ENCODE data around the gene GTF2H2. TPM values are rescaled to one million over a fixed set of nuclear protein-coding genes. Genes with fewer than 3 reads are reported as not detected.
"Not testable (repeated sequence)": the region's sequence is repeated elsewhere in the genome, so short reads cannot be mapped to it uniquely, and the experiment has no call there.

Gene GTF2H2
- total RNA-seq, 1 donor from 2014 or later: 8.2 TPM

- no peak for DNase-seq (ENCODE audit: extremely low read depth, low read depth, low spot score)
Measured at GRCh38 chr5:71014176-71014575, 53.3 kb downstream of the GTF2H2 start.

GRCh38 chr5:71013575-71013974, 53.9 kb downstream of the GTF2H2 start:
- no peak for DNase-seq (ENCODE audit: extremely low read depth, low read depth, low spot score)

- no peak for DNase-seq (ENCODE audit: extremely low read depth, low read depth, low spot score)
Measured at GRCh38 chr5:71011194-71011792, 56.2 kb downstream of the GTF2H2 start.

- not testable (repeated sequence) for DNase-seq (ENCODE audit: extremely low read depth, low read depth, low spot score)
Measured at GRCh38 chr5:71006983-71007382, 60.5 kb downstream of the GTF2H2 start.

Other genes with a start within 250 kb of the GTF2H2 start
- gene SERF1A, start 167.0 kb downstream of the GTF2H2 start, total RNA-seq: 1.2 and 9.4 TPM in 2 replicates
- gene SMN1, start 142.6 kb downstream of the GTF2H2 start, total RNA-seq: 20.4 and 29.8 TPM in 2 replicates
- gene NAIP, start 42.3 kb downstream of the GTF2H2 start, total RNA-seq: 1.8 and 4.6 TPM in 2 replicates

All from glomerular endothelial cell (primary cell).